Activated CD8-positive, alpha-beta memory T cell treated with anti-CD3 and anti-CD28 coated beads, Interleukin-2, amount 50 U/mL, for 4 hours (primary cell): Measurements from ENCODE around the gene CALCOCO1.

Experiments
- DNase-seq: peaks from one replicate; pipeline ENCODE4 v3.0.0-alpha.2; 2020

CALCOCO1 gene

DNA sequence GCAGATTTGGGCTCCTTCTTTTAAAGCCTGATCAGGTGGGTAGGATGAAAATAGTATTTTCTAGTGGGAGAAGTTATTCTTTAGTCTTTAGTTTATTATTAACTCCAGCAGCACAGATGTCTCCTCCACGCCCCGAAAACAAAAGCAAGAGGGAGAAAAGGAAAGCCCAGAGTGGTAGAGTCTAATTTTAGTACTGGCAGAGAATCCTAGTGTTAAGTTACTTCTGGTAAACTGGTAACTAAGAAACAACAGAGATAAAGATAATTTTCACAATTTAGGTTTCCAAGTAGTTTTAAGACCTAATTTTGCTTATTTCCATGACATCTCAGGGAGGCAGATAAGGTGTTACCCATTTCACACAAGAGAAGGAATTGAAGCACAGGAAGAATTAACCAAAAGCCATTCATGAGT lies 67.7 kb downstream of the CALCOCO1 start:
- DNase-seq, result no peak

DNA sequence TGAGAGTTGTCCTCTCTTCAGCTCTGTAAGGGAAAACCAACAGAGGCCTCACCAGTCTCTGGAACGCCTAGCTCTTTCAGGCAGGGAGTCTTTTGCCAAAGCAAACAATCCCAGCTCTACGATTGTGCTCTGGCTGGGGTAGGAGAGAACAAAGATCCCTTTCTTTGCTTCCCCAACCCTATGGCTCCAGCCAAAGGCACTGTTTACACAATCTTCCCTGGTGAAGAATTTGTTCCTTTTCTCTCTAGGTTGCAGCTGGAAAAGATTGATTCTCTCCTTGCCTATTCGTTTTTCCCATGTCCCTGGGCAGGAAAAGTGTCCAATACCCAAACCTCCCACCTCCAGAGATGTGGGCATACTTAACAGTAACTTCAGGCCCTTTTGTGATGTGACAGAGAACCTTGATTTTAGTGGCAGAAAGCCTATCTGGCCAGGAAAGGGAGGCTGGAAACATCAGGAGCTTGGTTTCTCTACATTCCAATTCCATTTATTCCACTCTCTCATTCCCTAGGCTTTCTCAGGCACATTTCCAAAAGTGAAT lies 68.2 kb downstream of the CALCOCO1 start:
- no peak for DNase-seq
